HG02642 (cell line): ENCODE data around the gene NIP7.
"Not testable (repeated sequence)": the region's sequence is repeated elsewhere in the genome, so short reads cannot be mapped to it uniquely, and the experiment has no call there.

ENCODE experiments used
- ATAC-seq: cut with Tn5 transposase; IDR thresholded peaks from one replicate; pipeline ENCODE4 v1.9.1; 2021; ENCODE audit warnings: mild to moderate bottlenecking; ENCODE audit not compliant: unreplicated experiment, poor library complexity

Gene NIP7

DNA sequence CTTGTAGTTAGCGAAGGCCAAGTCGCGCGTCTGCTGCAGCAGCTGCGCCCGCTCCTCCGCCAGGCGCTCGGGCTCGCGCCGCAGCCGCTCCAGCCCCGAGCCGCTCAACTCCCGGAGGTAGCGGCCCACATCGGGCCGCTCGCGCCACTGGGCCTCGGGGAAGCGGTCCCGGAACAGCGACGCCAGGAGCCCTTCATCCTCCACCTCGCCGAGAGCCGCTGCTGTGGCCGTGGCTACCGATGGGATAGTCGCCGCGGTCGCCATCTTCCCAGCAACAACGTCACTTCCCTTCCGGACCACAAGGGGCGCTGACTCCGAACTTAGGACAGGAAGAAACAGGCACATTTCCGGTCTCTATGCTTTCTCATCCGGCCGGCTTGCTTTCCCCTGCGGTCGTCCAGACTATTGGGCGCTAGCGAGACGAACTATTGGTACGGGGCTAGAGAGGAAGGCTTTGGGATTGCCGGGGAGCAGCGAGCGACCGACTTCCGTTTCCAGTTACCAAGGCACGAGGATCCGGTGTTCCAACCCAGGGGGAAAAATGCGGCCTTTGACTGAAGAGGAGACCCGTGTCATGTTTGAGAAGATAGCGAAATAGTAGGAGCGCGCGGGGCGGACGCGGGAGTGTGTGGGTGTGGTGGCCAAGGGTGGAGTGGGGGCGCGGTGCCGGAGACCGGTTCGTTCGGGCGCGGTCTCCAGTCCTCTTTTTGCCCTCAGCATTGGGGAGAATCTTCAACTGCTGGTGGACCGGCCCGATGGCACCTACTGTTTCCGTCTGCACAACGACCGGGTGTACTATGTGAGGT lies at the start of gene NIP7, which contains the start of gene COG8:
TSS of gene NIP7 (plus strand) at position 484 of the 806 bp plus-strand sequence. CDS start at position 542, 58 bp downstream.
TSS of gene COG8 (minus strand) at position 276 of the 806 bp plus-strand sequence. CDS start at position 264, 12 bp downstream.
- peak; percentile 90 for ATAC-seq

- ATAC-seq = not testable (repeated sequence)
These were observed 47.9 kb upstream of the NIP7 start for GRCh38 chr16:69291657-69292056.

DNA sequence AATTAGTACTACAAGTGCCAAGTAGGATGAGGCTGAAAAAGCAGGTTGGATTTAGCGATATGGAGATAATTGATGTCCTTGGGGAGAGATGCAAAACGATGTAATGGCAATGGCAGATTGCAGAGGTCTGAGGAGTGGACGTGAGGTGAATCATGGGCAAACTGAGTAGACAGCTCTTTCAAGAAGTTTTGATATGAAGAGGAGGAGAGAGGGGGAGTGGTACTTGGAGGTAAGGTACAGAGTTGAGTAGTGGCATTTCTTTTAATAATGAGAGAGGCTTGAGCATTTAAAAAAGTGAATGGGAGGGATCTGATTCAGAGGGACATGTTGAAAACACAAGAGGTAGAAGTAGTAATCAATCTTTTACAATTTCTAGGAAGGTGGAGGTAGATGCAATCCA lies 46.2 kb upstream of the NIP7 start:
- ATAC-seq = no peak

DNA sequence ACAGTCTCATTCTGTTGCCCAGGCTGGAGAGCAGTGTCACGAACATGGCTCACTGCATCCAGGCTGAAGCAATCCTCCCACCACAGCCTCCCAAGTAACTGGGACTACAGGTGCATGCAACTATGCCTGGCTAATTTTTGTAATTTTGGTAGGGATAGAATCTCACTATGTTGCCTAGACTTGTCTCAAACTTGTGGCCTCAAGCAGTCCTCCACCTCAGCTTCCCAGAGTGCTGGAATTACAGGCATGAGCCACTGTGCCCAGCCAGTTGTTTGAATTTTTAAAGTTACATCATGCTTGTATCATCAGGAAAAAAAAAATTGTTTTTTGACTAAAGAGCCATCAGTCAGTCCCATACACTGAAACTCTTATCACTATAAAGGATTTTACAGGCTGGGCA lies 45.5 kb upstream of the NIP7 start:
- no peak for ATAC-seq

- not testable (repeated sequence) for ATAC-seq
These were observed 42.8 kb upstream of the NIP7 start for GRCh38 chr16:69296771-69297170.

DNA sequence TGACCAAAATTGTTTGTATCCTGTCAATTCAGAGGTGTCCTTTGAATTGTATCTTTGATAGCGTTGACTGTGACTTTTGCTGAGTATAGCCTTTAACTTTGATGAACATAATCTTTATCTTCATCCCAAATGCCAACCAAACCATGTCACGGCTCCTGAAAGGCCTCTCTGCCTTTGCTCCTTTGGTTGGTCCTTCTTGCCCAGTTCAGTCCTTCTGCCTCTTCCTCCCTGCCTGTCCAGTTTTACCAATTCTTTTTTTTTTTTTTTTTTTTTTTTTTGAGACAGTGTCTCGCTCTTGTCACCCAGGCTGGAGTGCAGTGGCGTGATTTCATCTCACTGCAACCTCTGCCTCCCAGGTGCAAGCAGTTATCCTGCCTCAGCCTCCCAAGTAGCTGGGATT lies 41.3 kb upstream of the NIP7 start:
- no peak for ATAC-seq

DNA sequence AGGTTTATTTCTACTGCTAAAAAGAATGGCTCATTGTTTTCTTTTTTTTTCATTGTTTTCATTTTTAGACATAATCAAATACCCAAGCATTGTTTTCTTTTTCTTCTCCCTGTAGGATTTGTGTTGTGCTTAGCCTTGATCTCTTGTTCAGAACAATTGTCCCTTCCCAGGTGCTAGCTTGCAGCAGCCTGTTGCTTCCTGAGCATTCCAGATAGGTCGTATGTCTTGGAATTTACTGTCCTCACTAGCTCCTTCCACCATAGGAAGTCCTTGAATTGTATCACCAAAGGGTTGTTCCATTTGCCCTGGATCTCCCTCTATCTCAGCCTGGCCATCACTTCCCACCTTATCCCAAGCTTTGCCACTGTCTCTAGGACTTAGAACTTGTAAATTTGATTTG lies 38.4 kb upstream of the NIP7 start:
- no peak for ATAC-seq

- no peak for ATAC-seq
These were observed 37.7 kb upstream of the NIP7 start for GRCh38 chr16:69301861-69302260.

GRCh38 chr16:69302301-69302700 lies 37.3 kb upstream of the NIP7 start:
- no peak for ATAC-seq

GRCh38 chr16:69306031-69306430 lies 33.5 kb upstream of the NIP7 start:
- no peak for ATAC-seq

- ATAC-seq = no peak
These were observed 32.5 kb upstream of the NIP7 start for GRCh38 chr16:69307091-69307490.

DNA sequence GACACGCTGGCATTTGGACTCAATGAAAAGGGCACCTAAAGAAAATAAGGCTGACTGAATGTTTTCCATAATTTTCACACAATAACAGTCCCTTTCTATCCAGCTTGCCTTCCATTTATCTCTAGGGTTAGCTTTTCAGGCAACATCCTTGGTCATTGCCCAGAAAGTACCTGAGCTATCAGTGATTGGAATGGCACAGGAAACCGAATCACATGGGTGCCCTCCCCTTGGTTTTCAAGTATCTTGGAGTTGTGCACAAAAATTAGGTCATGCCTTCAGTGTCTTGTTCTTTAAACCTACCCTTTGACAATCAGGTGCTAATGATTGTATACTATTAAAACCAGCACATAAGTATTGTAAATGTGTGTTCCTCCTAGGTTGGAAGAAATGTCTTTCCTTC lies 31.7 kb upstream of the NIP7 start:
- ATAC-seq = no peak

DNA sequence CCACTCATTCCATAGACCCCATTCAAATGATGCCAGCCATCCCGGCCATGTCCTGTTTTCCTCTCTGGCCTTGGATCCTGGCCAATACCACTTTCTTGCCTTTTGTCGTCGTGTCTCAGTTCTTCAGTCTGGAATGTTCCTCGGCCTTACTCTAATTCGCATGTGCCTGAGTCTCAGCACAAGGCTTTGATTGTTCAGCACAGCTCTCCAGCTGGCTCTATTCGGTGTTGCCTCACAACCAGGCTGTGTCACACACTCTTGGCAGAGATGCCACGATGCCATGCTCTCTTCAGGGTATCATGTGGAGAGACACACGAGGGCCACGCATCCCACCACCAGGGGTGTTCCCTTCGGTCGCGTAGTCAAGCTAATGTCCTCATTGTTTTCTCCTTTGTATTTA lies 30.3 kb upstream of the NIP7 start:
- no peak for ATAC-seq

- peak; percentile 95 for ATAC-seq
These were observed 28.7 kb upstream of the NIP7 start, which contains the start of gene VPS4A for GRCh38 chr16:69310653-69311532. Gene VPS4A, plus strand, starts transcription at chr16:69311350. Its CDS starts 162 bp downstream, at chr16:69311512.

- ATAC-seq = peak; percentile 53
These were observed 27.8 kb upstream of the NIP7 start for GRCh38 chr16:69311533-69312387.

DNA sequence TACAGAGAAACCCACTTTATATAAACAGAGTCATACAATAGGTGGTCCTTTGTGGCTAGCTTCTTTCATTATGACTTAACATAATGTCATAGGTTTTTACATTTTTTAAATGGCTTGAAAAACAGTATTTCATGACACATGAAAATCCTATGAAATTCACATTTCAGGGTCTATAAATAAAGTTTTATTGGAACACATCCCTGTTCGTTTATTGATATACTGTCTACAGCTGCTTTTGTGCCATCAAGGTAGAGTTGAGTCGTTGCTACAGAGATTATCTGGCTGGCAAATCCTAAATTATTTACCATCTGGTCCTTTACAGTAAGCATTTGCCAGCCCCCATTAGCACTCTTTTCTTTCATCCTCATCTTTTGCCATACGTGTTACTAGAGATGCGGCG lies 26.1 kb upstream of the NIP7 start:
- no peak for ATAC-seq

DNA sequence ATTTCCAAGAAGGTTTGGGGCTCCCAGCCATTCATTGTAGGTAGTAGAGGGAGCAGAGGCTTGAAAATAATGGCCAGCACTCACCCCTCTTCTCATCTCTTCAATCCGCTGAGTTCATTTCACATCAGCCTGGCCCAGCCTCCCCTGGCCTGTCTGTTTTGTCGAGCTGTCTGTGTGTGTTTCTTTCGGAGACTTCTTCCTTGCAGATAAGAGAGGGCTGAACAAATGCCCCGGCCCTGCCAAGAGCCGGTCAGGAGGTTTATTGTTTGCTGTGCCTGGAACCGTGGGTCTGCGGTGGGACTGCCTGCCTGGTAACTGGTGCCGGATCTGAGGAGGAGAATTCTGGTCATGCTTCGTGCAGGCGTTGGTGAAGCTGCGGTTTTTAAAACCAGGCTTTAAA lies 25.0 kb upstream of the NIP7 start:
- no peak for ATAC-seq

- ATAC-seq = no peak
These were observed 23.9 kb upstream of the NIP7 start for GRCh38 chr16:69315486-69316311.

DNA sequence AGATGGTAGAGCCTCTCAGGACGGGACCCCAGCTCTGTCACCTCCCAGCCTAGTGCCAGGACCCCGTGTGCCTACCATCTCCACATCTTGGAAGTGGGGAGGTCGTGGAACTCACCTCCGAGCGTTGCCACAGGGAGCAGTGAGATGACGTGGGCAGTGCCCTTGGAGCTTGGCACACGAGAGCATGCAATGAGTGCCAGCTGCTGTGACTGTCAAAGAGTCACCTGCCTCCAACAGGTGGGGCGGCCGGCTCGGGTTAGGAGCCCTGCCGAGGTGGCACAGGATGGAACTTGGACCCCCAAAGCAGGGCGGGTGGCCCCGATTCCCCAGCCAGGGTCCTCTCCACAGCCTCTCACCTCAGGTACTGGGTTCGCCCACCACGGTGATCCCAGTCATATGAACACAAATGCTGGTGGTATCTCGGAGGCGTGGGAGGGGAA lies 23.0 kb upstream of the NIP7 start:
- ATAC-seq = no peak
